Endothelial cell of umbilical vein (primary cell): ENCODE measurements around the gene LCN6.

ENCODE experiments used
- EZH2 ChIP-seq: IDR thresholded peaks from 2 replicates; pipeline ENCODE4 v1.6.1; 2012; ENCODE audit warnings: borderline replicate concordance, low read depth, mild to moderate bottlenecking, moderate library complexity, low read length, inconsistent platforms; ENCODE audit not compliant: severe bottlenecking
- GATA2 ChIP-seq: IDR thresholded peaks from 2 replicates; pipeline ENCODE4 v1.7.0; 2011; ENCODE audit warnings: low read depth, mild to moderate bottlenecking, moderate library complexity, mixed read lengths, low read length; ENCODE audit not compliant: insufficient read length, insufficient read depth
- JUN ChIP-seq: IDR thresholded peaks from 2 replicates; pipeline ENCODE4 v1.6.1; 2011; ENCODE audit warnings: borderline replicate concordance, low read depth; ENCODE audit not compliant: insufficient read length, insufficient read depth
- MYC ChIP-seq: IDR thresholded peaks from one replicate; pipeline ENCODE4 v1.6.1; 2011; ENCODE audit warnings: mild to moderate bottlenecking, low read depth, low read length
- POLR2A ChIP-seq: IDR thresholded peaks from 2 replicates; pipeline ENCODE4 v1.6.1; 2012; ENCODE audit warnings: low read depth, mild to moderate bottlenecking, control low read depth, low read length
- POLR2AphosphoS5 ChIP-seq: IDR thresholded peaks from 2 replicates; pipeline ENCODE4 v1.6.1; 2012; ENCODE audit warnings: low read depth, mild to moderate bottlenecking, control low read depth, low read length, moderate library complexity; ENCODE audit not compliant: insufficient read depth
- TF ChIP-seq, protein P1 (sequence below), 2 donors: IDR thresholded peaks; 1 replicate in 1 of 2; 2 replicates in 1 of 2; pipeline ENCODE4 v1.5.1; 2011; ENCODE audit warnings: low read length in 2 of 2, mild to moderate bottlenecking in 2 of 2, moderate library complexity in 2 of 2, control low read depth in 1 of 2, inconsistent platforms in 1 of 2, low read depth in 1 of 2; ENCODE audit not compliant: insufficient read depth in 1 of 2; ENCODE audit errors: extremely low read depth in 1 of 2

DNA sequence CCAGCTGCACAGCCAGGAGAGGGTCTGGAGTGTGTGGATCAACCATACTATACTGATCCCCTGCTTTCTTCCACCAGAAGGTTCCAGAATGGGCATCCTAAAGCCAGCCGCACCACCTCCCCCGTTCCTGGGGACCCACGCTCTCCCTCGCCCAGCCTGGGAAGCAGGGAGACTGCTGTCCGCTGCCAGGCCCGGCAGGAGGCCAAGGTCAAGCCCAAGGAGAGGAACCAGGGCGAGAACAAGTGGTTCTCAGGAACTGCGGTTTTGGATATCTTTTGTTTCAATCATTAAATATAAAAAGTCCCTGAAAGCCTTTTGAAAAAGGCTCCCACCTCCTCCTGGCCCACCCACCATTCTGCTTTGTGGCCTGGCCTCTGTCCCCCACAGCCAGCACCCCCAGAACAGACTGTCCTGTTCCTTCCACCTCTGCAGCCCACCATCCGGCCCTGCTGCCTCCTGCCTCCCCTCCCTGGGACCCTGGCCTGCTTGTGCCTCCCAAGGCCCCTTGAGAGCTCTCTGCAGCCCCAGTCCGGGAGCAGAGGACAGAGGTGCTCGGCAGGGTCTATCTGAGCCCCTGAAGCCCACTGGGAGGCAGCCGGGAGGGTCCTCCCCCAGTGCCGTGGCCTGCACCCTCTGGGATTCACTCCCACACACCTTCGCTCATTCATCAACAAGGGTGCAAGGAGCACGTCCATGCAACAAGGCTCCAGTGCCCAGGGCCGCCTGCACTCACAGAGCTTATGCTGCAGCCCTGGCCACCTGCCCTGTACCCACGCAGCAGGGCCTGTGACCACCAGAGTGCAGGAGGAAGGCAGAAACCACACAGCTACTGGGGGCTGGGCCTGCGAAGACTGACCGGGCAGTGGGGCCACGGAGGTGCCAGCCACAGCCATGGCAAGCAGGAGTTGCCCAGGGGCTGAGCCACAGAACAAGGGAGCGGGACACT is 614 bp upstream of the LCN6 start:
- TF ChIP-seq, protein P1, sequence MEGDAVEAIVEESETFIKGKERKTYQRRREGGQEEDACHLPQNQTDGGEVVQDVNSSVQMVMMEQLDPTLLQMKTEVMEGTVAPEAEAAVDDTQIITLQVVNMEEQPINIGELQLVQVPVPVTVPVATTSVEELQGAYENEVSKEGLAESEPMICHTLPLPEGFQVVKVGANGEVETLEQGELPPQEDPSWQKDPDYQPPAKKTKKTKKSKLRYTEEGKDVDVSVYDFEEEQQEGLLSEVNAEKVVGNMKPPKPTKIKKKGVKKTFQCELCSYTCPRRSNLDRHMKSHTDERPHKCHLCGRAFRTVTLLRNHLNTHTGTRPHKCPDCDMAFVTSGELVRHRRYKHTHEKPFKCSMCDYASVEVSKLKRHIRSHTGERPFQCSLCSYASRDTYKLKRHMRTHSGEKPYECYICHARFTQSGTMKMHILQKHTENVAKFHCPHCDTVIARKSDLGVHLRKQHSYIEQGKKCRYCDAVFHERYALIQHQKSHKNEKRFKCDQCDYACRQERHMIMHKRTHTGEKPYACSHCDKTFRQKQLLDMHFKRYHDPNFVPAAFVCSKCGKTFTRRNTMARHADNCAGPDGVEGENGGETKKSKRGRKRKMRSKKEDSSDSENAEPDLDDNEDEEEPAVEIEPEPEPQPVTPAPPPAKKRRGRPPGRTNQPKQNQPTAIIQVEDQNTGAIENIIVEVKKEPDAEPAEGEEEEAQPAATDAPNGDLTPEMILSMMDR (IDR thresholded peaks at IDR 0.05; ENCODE audit: extremely low read depth in 1 of 2, insufficient read depth in 1 of 2, low read depth in 1 of 2, low read length in 2 of 2) = no peak
- TF ChIP-seq EZH2 (no peak), JUN (no peak), MYC (no peak), POLR2A (no peak), POLR2AphosphoS5 (no peak), GATA2 (no peak)
